Sigmoid colon (tissue), 7 donors: Measurements from ENCODE around the gene MMS19. TPM values are rescaled to one million over a fixed set of nuclear protein-coding genes. Genes with fewer than 3 reads are reported as not detected.
A peak's percentile ranks its signal among the peaks of the same experiment; 100 is the strongest.

Experiments used
- DNase-seq: peaks from one replicate; pipeline ENCODE4 v3.0.0-alpha.2; 2019
- H3K27ac ChIP-seq, 4 donors: fragments of 200-600 bp; sonication (generic); one replicate each; pipeline ENCODE4 v1.5.1; 2016 to 2019; ENCODE audit warnings: mild to moderate bottlenecking in 1 of 4
- H3K27me3 ChIP-seq, 3 donors: fragments of 200-600 bp; sonication (generic); one replicate each; pipeline ENCODE4 v1.5.1; 2019; ENCODE audit warnings: mild to moderate bottlenecking in 1 of 3
- H3K36me3 ChIP-seq, 4 donors: fragments of 200-600 bp; sonication (generic); one replicate each; pipeline ENCODE4 v1.5.1; 2016 to 2019
- H3K4me1 ChIP-seq, 4 donors: fragments of 200-600 bp; sonication (generic); one replicate each; pipeline ENCODE4 v1.5.1; 2017 to 2019
- H3K4me3 ChIP-seq, 4 donors: fragments of 200-600 bp; sonication (generic); one replicate each; pipeline ENCODE4 v1.5.1; 2017 to 2019; ENCODE audit warnings: mild to moderate bottlenecking in 2 of 4, moderate library complexity in 1 of 4
- H3K9me3 ChIP-seq, 4 donors: fragments of 200-600 bp in 3 of 4; sonication (generic) in 3 of 4; one replicate each; pipeline versions ENCODE4 v1.5.1 to v1.6.1; 2013 to 2019
- CTCF ChIP-seq, 4 experiments: fragments of 450-650 bp in 3 of 4; fragments of 200-600 bp in 1 of 4; IDR thresholded peaks; one replicate each; pipeline ENCODE4 v1.5.1; 2016 to 2019; ENCODE audit warnings: antibody characterized with exemption in 4 of 4, mild to moderate bottlenecking in 3 of 4, moderate library complexity in 2 of 4
- EP300 ChIP-seq, 4 donors: sonication (generic); formaldehyde crosslinking; IDR thresholded peaks; one replicate each; pipeline ENCODE4 v1.6.1; 2017; ENCODE audit warnings: antibody characterized with exemption in 4 of 4
- POLR2A ChIP-seq, 2 donors: fragments of 450-650 bp; IDR thresholded peaks; one replicate each; pipeline ENCODE4 v1.6.1; 2016; ENCODE audit warnings: antibody characterized with exemption in 2 of 2, mild to moderate bottlenecking in 2 of 2, moderate library complexity in 2 of 2
- POLR2AphosphoS5 ChIP-seq, 4 donors: sonication (generic); formaldehyde crosslinking; IDR thresholded peaks; one replicate each; pipeline ENCODE4 v1.6.1; 2017; ENCODE audit warnings: antibody characterized with exemption in 4 of 4
- WGBS, 2 donors: extraction: QIAGEN DNeasy Blood & Tissue Kit; methylation state at CpG; one replicate each; pipeline ENCODE4 v1.1.7; 2013; 5-methylcytosine and 5-hydroxymethylcytosine counted together
- intact Hi-C: fragments of 100-400 bp; cut with DNase I; formaldehyde crosslinking; loops from one replicate; pipeline ENCODE4 v1.15.1; 2023
- polyA plus RNA-seq, 3 donors: library from polyadenylated mRNA; stranded (reverse); fragments of 200-250 nt; gene quantifications; one replicate each; pipeline ENCODE4 v1.2.3, GENCODE V29; 2013
- total RNA-seq, 4 donors: library from RNA; depleted of rRNA; stranded (reverse); fragments of >200 nt; gene quantifications; one replicate each; pipeline ENCODE4 v1.1.0, GENCODE V29; 2016
- donor health status: healthy with polysubstance abuse.
- donor health status: Bipolar disorder and iron deficiency.
- donor health status: healthy.

The MMS19 gene
- total and polyA plus RNA-seq, 7 donors, result 29.4 to 79.8 (median 48.9) TPM

- Histone ChIP-seq H3K27ac (no peak overlapping the region), H3K27me3 (no peaks in the 10 kb centered on the region), H3K4me3 (no peak overlapping the region), H3K9me3 (no peaks in the 10 kb centered on the region), H3K36me3 (peaks cover 27 to 89% (median 56%) of the 10 kb centered on the region in 4 donors), H3K4me1 (no peaks in the 10 kb centered on the region)
- intact Hi-C loops, result no loop called here
- TF ChIP-seq POLR2A (IDR thresholded peaks at IDR 0.05) (no peak), EP300 (IDR thresholded peaks at IDR 0.05) (no peak), POLR2AphosphoS5 (IDR thresholded peaks at IDR 0.05) (no peak), CTCF (IDR thresholded peaks at IDR 0.05) (no peak)
- 94 to 96% methylated on average over 1 of the region's 1 CpG for WGBS, 2 donors
- DNase-seq, result no peak
These were observed 63.7 kb downstream of the MMS19 start for GRCh38 chr10:97434557-97434956.

- H3K36me3 ChIP-seq, result peaks cover 27 to 89% (median 54%) of the 10 kb centered on the region in 4 donors
- no peaks in the 10 kb centered on the region for H3K27me3 ChIP-seq
- intact Hi-C loops, result no loop called here
- no peaks in the 10 kb centered on the region for H3K4me1 ChIP-seq
- no peak for TF ChIP-seq EP300 (IDR thresholded peaks at IDR 0.05)
- DNase-seq, result no peak
- no peaks in the 10 kb centered on the region for H3K9me3 ChIP-seq
- H3K27ac ChIP-seq, result no peak overlapping the region
- H3K4me3 ChIP-seq, result no peak overlapping the region
These were observed 64.2 kb downstream of the MMS19 start for GRCh38 chr10:97434055-97434454.

- Histone ChIP-seq H3K9me3 (no peaks in the 10 kb centered on the region), H3K27me3 (no peaks in the 10 kb centered on the region), H3K36me3 (peaks cover 17 to 34% (median 20%) of the 10 kb centered on the region in 4 donors), H3K27ac (peak overlapping the region in 3 of 4 donors; percentile 91 to 93 (median 92)), H3K4me1 (peaks cover 0 to 30% (median 29%) of the 10 kb centered on the region in 4 donors), H3K4me3 (no peak overlapping the region)
- intact Hi-C loops, result loop anchor here (2.0 to 5.0 kb wide), 2 partner anchors 16 to 69 kb away; partner anchors contain the start of genes MMS19 and UBTD1
- TF ChIP-seq CTCF (IDR thresholded peaks at IDR 0.05) (no peak), POLR2A (IDR thresholded peaks at IDR 0.05) (no peak), EP300 (IDR thresholded peaks at IDR 0.05) (no peak), POLR2AphosphoS5 (IDR thresholded peaks at IDR 0.05) (no peak)
- WGBS, 2 donors, result 64 to 67% methylated on average over 4 of the region's 4 CpGs
- DNase-seq, result no peak
These were observed 69.6 kb downstream of the MMS19 start for GRCh38 chr10:97428572-97428981.

- DNase-seq, result no peak
- peaks cover 0 to 30% (median 29%) of the 10 kb centered on the region in 4 donors for H3K4me1 ChIP-seq
- peak overlapping the region; percentile 84 to 96 (median 90) for H3K4me3 ChIP-seq
- intact Hi-C loops, result loop anchor here (2.0 to 5.0 kb wide), 2 partner anchors 17 to 70 kb away; partner anchors contain the start of genes MMS19 and UBTD1
- H3K27ac ChIP-seq, result peak overlapping the region; percentile 91 to 93 (median 92)
- H3K27me3 ChIP-seq, result no peaks in the 10 kb centered on the region
- no peaks in the 10 kb centered on the region for H3K9me3 ChIP-seq
- TF ChIP-seq POLR2A (IDR thresholded peaks at IDR 0.05) (no peak), EP300 (IDR thresholded peaks at IDR 0.05) (no peak), CTCF (IDR thresholded peaks at IDR 0.05) (no peak), POLR2AphosphoS5 (IDR thresholded peaks at IDR 0.05) (no peak)
- H3K36me3 ChIP-seq, result peaks cover 15 to 30% (median 17%) of the 10 kb centered on the region in 4 donors
- 4 to 39% methylated on average over 9 of the region's 9 CpGs for WGBS, 2 donors
These were observed 70.5 kb downstream of the MMS19 start for GRCh38 chr10:97427571-97428179.

GRCh38 chr10:97426776-97427570 is 71.2 kb downstream of the MMS19 start:
- WGBS, 2 donors, result 9 to 21% methylated on average over 34 of the region's 34 CpGs
- peaks cover 0 to 30% (median 29%) of the 10 kb centered on the region in 4 donors for H3K4me1 ChIP-seq
- intact Hi-C loops, result loop anchor here (5.0 kb wide), 1 partner anchor 70 kb away; the partner anchor contains the start of genes MMS19 and UBTD1
- TF ChIP-seq CTCF (IDR thresholded peaks at IDR 0.05), result no peak
- TF ChIP-seq POLR2A (IDR thresholded peaks at IDR 0.05), result no peak
- no peak for TF ChIP-seq EP300 (IDR thresholded peaks at IDR 0.05)
- no peak for TF ChIP-seq POLR2AphosphoS5 (IDR thresholded peaks at IDR 0.05)
- H3K36me3 ChIP-seq, result peaks cover 14 to 28% (median 15%) of the 10 kb centered on the region in 4 donors
- no peak for DNase-seq
- no peaks in the 10 kb centered on the region for H3K9me3 ChIP-seq
- peak overlapping the region; percentile 91 to 93 (median 92) for H3K27ac ChIP-seq
- no peaks in the 10 kb centered on the region for H3K27me3 ChIP-seq
- H3K4me3 ChIP-seq, result peak overlapping the region; percentile 84 to 96 (median 90)
